ENCODE data around the gene CIB4. TPM values are rescaled to one million over a fixed set of nuclear protein-coding genes. Genes with fewer than 3 reads are reported as not detected.
"Not testable (repeated sequence)": the region's sequence is repeated elsewhere in the genome, so short reads cannot be mapped to it uniquely, and the experiment has no call there.

Gene CIB4
- total RNA-seq, 1 donor from 2014 or later: not detected

- DNase-seq (peak; percentile 21), ATAC-seq (no peak)
- H3K4me1 ChIP-seq: no peaks in the 10 kb centered on the region
- TF ChIP-seq CTCF (IDR thresholded peaks at IDR 0.05): no peak
- intact Hi-C loops (cut with DNase I): no loop called here
- H3K27ac ChIP-seq: no peak overlapping the region
- H3K4me3 ChIP-seq: no peak overlapping the region
- H3K27me3 ChIP-seq: peaks cover 15% of the 10 kb centered on the region
- no peaks in the 10 kb centered on the region for H3K9me3 ChIP-seq
- H3K36me3 ChIP-seq: no peaks in the 10 kb centered on the region
These were observed 71.1 kb downstream of the CIB4 start for GRCh38 chr2:26570083-26570430.

GRCh38 chr2:26569216-26570082 lies 71.7 kb downstream of the CIB4 start:
- peaks cover 19% of the 10 kb centered on the region for H3K27me3 ChIP-seq
- no peak overlapping the region for H3K4me3 ChIP-seq
- no peaks in the 10 kb centered on the region for H3K36me3 ChIP-seq
- DNase-seq (peak; percentile 30), ATAC-seq (no peak)
- no peaks in the 10 kb centered on the region for H3K9me3 ChIP-seq
- intact Hi-C loops (cut with DNase I): no loop called here
- no peaks in the 10 kb centered on the region for H3K4me1 ChIP-seq
- no peak overlapping the region for H3K27ac ChIP-seq
- TF ChIP-seq CTCF (IDR thresholded peaks at IDR 0.05): no peak

- DNase-seq: peak; percentile 7
- TF ChIP-seq CTCF (IDR thresholded peaks at IDR 0.05): no peak
These were observed 72.9 kb downstream of the CIB4 start for GRCh38 chr2:26568076-26568890.

GRCh38 chr2:26567534-26567933 lies 73.6 kb downstream of the CIB4 start:
- no peak for TF ChIP-seq CTCF (IDR thresholded peaks at IDR 0.05)
- Histone ChIP-seq H3K27ac (no peak overlapping the region), H3K36me3 (no peaks in the 10 kb centered on the region), H3K4me3 (no peak overlapping the region), H3K27me3 (peaks cover 38% of the 10 kb centered on the region), H3K9me3 (no peaks in the 10 kb centered on the region), H3K4me1 (peaks cover 6% of the 10 kb centered on the region)
- ATAC-seq (no peak), DNase-seq (peak; percentile 22)
- intact Hi-C loops (cut with DNase I): no loop called here

More at GRCh38 chr2:26568076-26568890, 72.9 kb downstream of the CIB4 start:
- H3K27me3 ChIP-seq: peaks cover 30% of the 10 kb centered on the region
- H3K36me3 ChIP-seq: no peaks in the 10 kb centered on the region
- H3K27ac ChIP-seq: no peak overlapping the region
- no peak for ATAC-seq
- intact Hi-C loops (cut with DNase I): no loop called here
- no peak overlapping the region for H3K4me3 ChIP-seq
- no peaks in the 10 kb centered on the region for H3K4me1 ChIP-seq
- no peaks in the 10 kb centered on the region for H3K9me3 ChIP-seq

- H3K36me3 ChIP-seq; H3K9me3 ChIP-seq; intact Hi-C loops (cut with DNase I); H3K27ac ChIP-seq; ATAC-seq; H3K4me3 ChIP-seq: not testable (repeated sequence)
- Histone ChIP-seq H3K27me3 (peaks cover 46% of the 10 kb centered on the region), H3K4me1 (peaks cover 14% of the 10 kb centered on the region)
- DNase-seq: peak; percentile 11
These were observed 74.4 kb downstream of the CIB4 start for GRCh38 chr2:26566731-26567130.

- ATAC-seq (no peak), DNase-seq (peak; percentile 34)
- intact Hi-C loops (cut with DNase I): no loop called here
- Histone ChIP-seq H3K4me3 (no peak overlapping the region), H3K27ac (no peak overlapping the region), H3K9me3 (no peaks in the 10 kb centered on the region), H3K4me1 (peaks cover 14% of the 10 kb centered on the region), H3K27me3 (peaks cover 53% of the 10 kb centered on the region), H3K36me3 (no peaks in the 10 kb centered on the region)
- no peak for TF ChIP-seq CTCF (IDR thresholded peaks at IDR 0.05)
These were observed 75.1 kb downstream of the CIB4 start for GRCh38 chr2:26566081-26566375.

Measured in upper lobe of right lung (tissue), 1 donor.